Measurements from ENCODE around the gene PLXND1. TPM values are rescaled to one million over a fixed set of nuclear protein-coding genes. Genes with fewer than 3 reads are reported as not detected.
A peak's percentile ranks its signal among the peaks of the same experiment; 100 is the strongest.

PLXND1 gene
- polyA plus RNA-seq, 2 donors = 15.8 to 18.7 TPM

- WGBS, 2 donors = 86% methylated on average over 10 of the region's 10 CpGs
- no peak overlapping the region for H3K27ac ChIP-seq (ENCODE audit: low read depth in 2 of 2, low read length in 1 of 2)
These were observed 26.5 kb downstream of the PLXND1 start for GRCh38 chr3:129579991-129580390.

GRCh38 chr3:129577925-129578786, 28.3 kb downstream of the PLXND1 start:
- no peaks in the 10 kb centered on the region for H3K27me3 ChIP-seq (ENCODE audit: control insufficient read depth in 1 of 2, insufficient read depth in 2 of 2, low read length in 2 of 2)
- H3K4me1 ChIP-seq (ENCODE audit: control insufficient read depth in 2 of 2, insufficient read depth in 2 of 2, low read length in 1 of 2) = peaks cover 2 to 14% of the 10 kb centered on the region in 2 donors
- peak overlapping the region; percentile 38 to 66 for H3K27ac ChIP-seq (ENCODE audit: low read depth in 2 of 2, low read length in 1 of 2)
- 71 to 72% methylated on average over 21 of the region's 21 CpGs for WGBS, 2 donors
- H3K36me3 ChIP-seq (ENCODE audit: control insufficient read depth in 2 of 2, insufficient read depth in 2 of 2, low read length in 1 of 2) = peaks cover 0 to 7% of the 10 kb centered on the region in 2 donors
- no peak overlapping the region for H3K4me3 ChIP-seq (ENCODE audit: low read depth in 1 of 2, low read length in 2 of 2)
- H3K9me3 ChIP-seq (ENCODE audit: control insufficient read depth in 2 of 2, insufficient read depth in 1 of 2, low read depth in 1 of 2, low read length in 1 of 2) = no peaks in the 10 kb centered on the region

More at GRCh38 chr3:129579991-129580390, 26.5 kb downstream of the PLXND1 start:
- Histone ChIP-seq H3K4me3 (ENCODE audit: low read depth in 1 of 2, low read length in 2 of 2) (no peak overlapping the region), H3K4me1 (ENCODE audit: control insufficient read depth in 2 of 2, insufficient read depth in 2 of 2, low read length in 1 of 2) (peaks cover 2 to 14% of the 10 kb centered on the region in 2 donors), H3K36me3 (ENCODE audit: control insufficient read depth in 2 of 2, insufficient read depth in 2 of 2, low read length in 1 of 2) (peaks cover 0 to 7% of the 10 kb centered on the region in 2 donors), H3K9me3 (ENCODE audit: control insufficient read depth in 2 of 2, insufficient read depth in 1 of 2, low read depth in 1 of 2, low read length in 1 of 2) (no peaks in the 10 kb centered on the region), H3K27me3 (ENCODE audit: control insufficient read depth in 1 of 2, insufficient read depth in 2 of 2, low read length in 2 of 2) (no peaks in the 10 kb centered on the region)

GRCh38 chr3:129577366-129577765, 29.1 kb downstream of the PLXND1 start:
- Histone ChIP-seq H3K4me3 (ENCODE audit: low read depth in 1 of 2, low read length in 2 of 2) (no peak overlapping the region), H3K4me1 (ENCODE audit: control insufficient read depth in 2 of 2, insufficient read depth in 2 of 2, low read length in 1 of 2) (peaks cover 2 to 17% of the 10 kb centered on the region in 2 donors), H3K27me3 (ENCODE audit: control insufficient read depth in 1 of 2, insufficient read depth in 2 of 2, low read length in 2 of 2) (no peaks in the 10 kb centered on the region), H3K27ac (ENCODE audit: low read depth in 2 of 2, low read length in 1 of 2) (peak overlapping the region; percentile 22 to 66), H3K36me3 (ENCODE audit: control insufficient read depth in 2 of 2, insufficient read depth in 2 of 2, low read length in 1 of 2) (peaks cover 0 to 5% of the 10 kb centered on the region in 2 donors), H3K9me3 (ENCODE audit: control insufficient read depth in 2 of 2, insufficient read depth in 1 of 2, low read depth in 1 of 2, low read length in 1 of 2) (no peaks in the 10 kb centered on the region)
- WGBS, 2 donors = 56 to 61% methylated on average over 17 of the region's 17 CpGs

GRCh38 chr3:129576514-129577352, 29.7 kb downstream of the PLXND1 start:
- WGBS, 2 donors = 65 to 72% methylated on average over 18 of the region's 18 CpGs
- no peak overlapping the region for H3K4me3 ChIP-seq (ENCODE audit: low read depth in 1 of 2, low read length in 2 of 2)
- H3K4me1 ChIP-seq (ENCODE audit: control insufficient read depth in 2 of 2, insufficient read depth in 2 of 2, low read length in 1 of 2) = peaks cover 2 to 17% of the 10 kb centered on the region in 2 donors
- no peaks in the 10 kb centered on the region for H3K9me3 ChIP-seq (ENCODE audit: control insufficient read depth in 2 of 2, insufficient read depth in 1 of 2, low read depth in 1 of 2, low read length in 1 of 2)
- H3K36me3 ChIP-seq (ENCODE audit: control insufficient read depth in 2 of 2, insufficient read depth in 2 of 2, low read length in 1 of 2) = peaks cover 0 to 5% of the 10 kb centered on the region in 2 donors
- H3K27me3 ChIP-seq (ENCODE audit: control insufficient read depth in 1 of 2, insufficient read depth in 2 of 2, low read length in 2 of 2) = no peaks in the 10 kb centered on the region
- peak overlapping the region; percentile 48 to 66 for H3K27ac ChIP-seq (ENCODE audit: low read depth in 2 of 2, low read length in 1 of 2)

- H3K36me3 ChIP-seq (ENCODE audit: control insufficient read depth in 2 of 2, insufficient read depth in 2 of 2, low read length in 1 of 2) = peaks cover 0 to 5% of the 10 kb centered on the region in 2 donors
These were observed 30.5 kb downstream of the PLXND1 start for GRCh38 chr3:129575997-129576384.

GRCh38 chr3:129575233-129575996, 31.1 kb downstream of the PLXND1 start:
- WGBS, 2 donors = 79 to 89% methylated on average over 17 to 19 of the region's 19 CpGs

More at GRCh38 chr3:129575997-129576384, 30.5 kb downstream of the PLXND1 start:
- peaks cover 2 to 17% of the 10 kb centered on the region in 2 donors for H3K4me1 ChIP-seq (ENCODE audit: control insufficient read depth in 2 of 2, insufficient read depth in 2 of 2, low read length in 1 of 2)
- 68 to 74% methylated on average over 10 of the region's 10 CpGs for WGBS, 2 donors
- H3K27ac ChIP-seq (ENCODE audit: low read depth in 2 of 2, low read length in 1 of 2) = peak overlapping the region in 1 of 2 donors; percentile 16
- H3K9me3 ChIP-seq (ENCODE audit: control insufficient read depth in 2 of 2, insufficient read depth in 1 of 2, low read depth in 1 of 2, low read length in 1 of 2) = no peaks in the 10 kb centered on the region
- no peaks in the 10 kb centered on the region for H3K27me3 ChIP-seq (ENCODE audit: control insufficient read depth in 1 of 2, insufficient read depth in 2 of 2, low read length in 2 of 2)
- no peak overlapping the region for H3K4me3 ChIP-seq (ENCODE audit: low read depth in 1 of 2, low read length in 2 of 2)

GRCh38 chr3:129574206-129574605, 32.3 kb downstream of the PLXND1 start:
- Histone ChIP-seq H3K4me1 (ENCODE audit: control insufficient read depth in 2 of 2, insufficient read depth in 2 of 2, low read length in 1 of 2) (peaks cover 2 to 17% of the 10 kb centered on the region in 2 donors), H3K9me3 (ENCODE audit: control insufficient read depth in 2 of 2, insufficient read depth in 1 of 2, low read depth in 1 of 2, low read length in 1 of 2) (no peaks in the 10 kb centered on the region), H3K4me3 (ENCODE audit: low read depth in 1 of 2, low read length in 2 of 2) (no peak overlapping the region), H3K36me3 (ENCODE audit: control insufficient read depth in 2 of 2, insufficient read depth in 2 of 2, low read length in 1 of 2) (peaks cover 0 to 8% of the 10 kb centered on the region in 2 donors), H3K27ac (ENCODE audit: low read depth in 2 of 2, low read length in 1 of 2) (no peak overlapping the region), H3K27me3 (ENCODE audit: control insufficient read depth in 1 of 2, insufficient read depth in 2 of 2, low read length in 2 of 2) (no peaks in the 10 kb centered on the region)
- 91 to 95% methylated on average over 24 of the region's 24 CpGs for whole genome bisulfite sequencing, 2 donors

More at GRCh38 chr3:129575233-129575996, 31.1 kb downstream of the PLXND1 start:
- H3K9me3 ChIP-seq (ENCODE audit: control insufficient read depth in 2 of 2, insufficient read depth in 1 of 2, low read depth in 1 of 2, low read length in 1 of 2) = no peaks in the 10 kb centered on the region
- H3K4me1 ChIP-seq (ENCODE audit: control insufficient read depth in 2 of 2, insufficient read depth in 2 of 2, low read length in 1 of 2) = peaks cover 2 to 17% of the 10 kb centered on the region in 2 donors
- no peak overlapping the region for H3K4me3 ChIP-seq (ENCODE audit: low read depth in 1 of 2, low read length in 2 of 2)
- peaks cover 0 to 6% of the 10 kb centered on the region in 2 donors for H3K36me3 ChIP-seq (ENCODE audit: control insufficient read depth in 2 of 2, insufficient read depth in 2 of 2, low read length in 1 of 2)
- H3K27ac ChIP-seq (ENCODE audit: low read depth in 2 of 2, low read length in 1 of 2) = no peak overlapping the region
- H3K27me3 ChIP-seq (ENCODE audit: control insufficient read depth in 1 of 2, insufficient read depth in 2 of 2, low read length in 2 of 2) = no peaks in the 10 kb centered on the region

- no peaks in the 10 kb centered on the region for H3K9me3 ChIP-seq (ENCODE audit: control insufficient read depth in 2 of 2, insufficient read depth in 1 of 2, low read depth in 1 of 2, low read length in 1 of 2)
- peaks cover 2 to 17% of the 10 kb centered on the region in 2 donors for H3K4me1 ChIP-seq (ENCODE audit: control insufficient read depth in 2 of 2, insufficient read depth in 2 of 2, low read length in 1 of 2)
- no peak overlapping the region for H3K27ac ChIP-seq (ENCODE audit: low read depth in 2 of 2, low read length in 1 of 2)
- no peaks in the 10 kb centered on the region for H3K27me3 ChIP-seq (ENCODE audit: control insufficient read depth in 1 of 2, insufficient read depth in 2 of 2, low read length in 2 of 2)
- peaks cover 0 to 8% of the 10 kb centered on the region in 2 donors for H3K36me3 ChIP-seq (ENCODE audit: control insufficient read depth in 2 of 2, insufficient read depth in 2 of 2, low read length in 1 of 2)
- 92 to 94% methylated on average over 14 of the region's 14 CpGs for WGBS, 2 donors
- H3K4me3 ChIP-seq (ENCODE audit: low read depth in 1 of 2, low read length in 2 of 2) = no peak overlapping the region
These were observed 33.0 kb downstream of the PLXND1 start for GRCh38 chr3:129573493-129573892.

GRCh38 chr3:129572603-129573002, 33.9 kb downstream of the PLXND1 start:
- WGBS, 2 donors = 86 to 87% methylated on average over 16 to 18 of the region's 18 CpGs
- Histone ChIP-seq H3K4me1 (ENCODE audit: control insufficient read depth in 2 of 2, insufficient read depth in 2 of 2, low read length in 1 of 2) (peaks cover 2 to 10% of the 10 kb centered on the region in 2 donors), H3K27ac (ENCODE audit: low read depth in 2 of 2, low read length in 1 of 2) (no peak overlapping the region), H3K36me3 (ENCODE audit: control insufficient read depth in 2 of 2, insufficient read depth in 2 of 2, low read length in 1 of 2) (peaks cover 0 to 8% of the 10 kb centered on the region in 2 donors), H3K9me3 (ENCODE audit: control insufficient read depth in 2 of 2, insufficient read depth in 1 of 2, low read depth in 1 of 2, low read length in 1 of 2) (no peaks in the 10 kb centered on the region), H3K4me3 (ENCODE audit: low read depth in 1 of 2, low read length in 2 of 2) (no peak overlapping the region), H3K27me3 (ENCODE audit: control insufficient read depth in 1 of 2, insufficient read depth in 2 of 2, low read length in 2 of 2) (no peaks in the 10 kb centered on the region)

Measured in esophagus (tissue), 2 donors.